GM10248 (cell line): Measurements from ENCODE around the gene TP53I13.

Source experiments
- CTCF ChIA-PET: fragments of 300-600 bp; sonication (Branson Sonifier 250); formaldehyde crosslinking; extraction: SDS; loops from one replicate; lab custom pipeline; 2021; ENCODE audit warnings: antibody characterized with exemption; lab: Yijun Ruan, JAX
- POLR2A ChIA-PET: fragments of 350-650 bp; sonication (Branson Sonifier 250); formaldehyde crosslinking; extraction: SDS; loops from one replicate; lab custom pipeline; 2020; ENCODE audit warnings: antibody characterized with exemption; lab: Yijun Ruan, JAX
- DNase-seq: peaks from one replicate; pipeline ENCODE4 v3.0.0; 2012; ENCODE audit errors: extremely low spot score
- CTCF ChIP-seq: IDR thresholded peaks from 2 replicates; pipeline ENCODE4 v1.5.1; 2012; ENCODE audit warnings: mild to moderate bottlenecking, low read depth; ENCODE audit errors: extremely low read depth, missing control alignments, control extremely low read depth

The TP53I13 gene

GRCh38 chr17:29566473-29567303 is 1.8 kb upstream of the TP53I13 start, which contains the start of gene ABHD15:
Gene ABHD15, minus strand, starts transcription at chr17:29567037. Its CDS starts 71 bp downstream, at chr17:29566966.
- POLR2A ChIA-PET, result interaction anchor here (0.8 to 1.0 kb wide), 2 partner anchors 8 to 13 kb away, joined by 3 read pairs; no protein-coding TSS in a partner anchor
- CTCF ChIA-PET, result interaction anchor here (0.6 to 12.2 kb wide), 16 partner anchors 8 to 421 kb away, joined by 3 to 94 read pairs (median 4); no protein-coding TSS in a partner anchor
- TF ChIP-seq CTCF, result no peak
- peak; percentile 67 for DNase-seq

DNA sequence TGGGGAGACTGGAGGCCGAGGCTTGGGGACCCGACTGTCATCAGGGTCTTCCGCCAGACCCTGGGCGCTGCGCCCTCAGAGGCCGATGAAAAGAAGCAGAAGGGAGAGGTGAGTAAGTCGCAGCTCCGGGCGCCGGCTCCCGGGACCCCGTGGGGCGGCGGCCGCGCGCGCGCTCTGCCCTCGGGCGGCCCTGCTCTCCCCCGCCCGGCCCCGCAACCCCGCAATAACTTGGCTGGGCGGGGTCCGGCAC is 1.3 kb upstream of the TP53I13 start:
- POLR2A ChIA-PET, result interaction anchor here (1.0 kb wide), 1 partner anchor 8 kb away, joined by 3 read pairs; no protein-coding TSS in a partner anchor
- no peak for TF ChIP-seq CTCF
- no peak for DNase-seq
- CTCF ChIA-PET, result interaction anchor here (1.0 to 12.2 kb wide), 9 partner anchors 12 to 422 kb away, joined by 3 to 94 read pairs (median 6); no protein-coding TSS in a partner anchor

GRCh38 chr17:29567554-29568330 is 759 bp upstream of the TP53I13 start:
- peak; percentile 85 for DNase-seq
- peak; percentile 45 for TF ChIP-seq CTCF
- POLR2A ChIA-PET, result interaction anchor here (0.6 kb wide), 1 partner anchor 53 kb away, joined by 6 read pairs; no protein-coding TSS in a partner anchor
- CTCF ChIA-PET, result interaction anchor here (0.6 to 12.2 kb wide), 11 partner anchors 12 to 602 kb away, joined by 3 to 94 read pairs (median 4); no protein-coding TSS in a partner anchor

GRCh38 chr17:29569245-29569950 is 897 bp downstream of the TP53I13 start:
- ChIA-PET POLR2A (no interaction called here), CTCF (interaction anchor here (0.8 to 14.3 kb wide), 9 partner anchors 10 to 421 kb away, joined by 3 to 172 read pairs (median 6); no protein-coding TSS in a partner anchor)
- TF ChIP-seq CTCF, result no peak
- no peak for DNase-seq

- TF ChIP-seq CTCF, result no peak
- POLR2A ChIA-PET, result no interaction called here
- CTCF ChIA-PET, result interaction anchor here (1.1 to 14.3 kb wide), 10 partner anchors 9 to 360 kb away, joined by 3 to 172 read pairs (median 9); partner anchors contain the start of gene GIT1
- DNase-seq, result no peak
These were observed 2.0 kb downstream of the TP53I13 start for GRCh38 chr17:29570521-29570920.
